Right lobe of liver (tissue), 4 donors: ENCODE measurements around the gene HACD2.

Experiments
- CTCF ChIP-seq, 4 donors: fragments of 200-600 bp in 3 of 4; fragments of 450-650 bp in 1 of 4; IDR thresholded peaks; one replicate each; pipeline versions ENCODE4 v1.5.1 to v1.8.0; 2016 to 2022; ENCODE audit warnings: antibody characterized with exemption in 4 of 4, mild to moderate bottlenecking in 2 of 4
- POLR2A ChIP-seq: fragments of 450-650 bp; IDR thresholded peaks from one replicate; pipeline ENCODE4 v1.6.1; 2017; ENCODE audit warnings: antibody characterized with exemption, mild to moderate bottlenecking
- donor health status: DM: no; HTN: no; CAD: no.
- donor health status: DM: no; HTN: no; CAD: no.
- donor health status: DM: no; HTN: yes; CAD: no.

- TF ChIP-seq CTCF (IDR thresholded peaks at IDR 0.05) (peak; percentile 73 to 89 (median 84)), POLR2A (no peak)
Measured at GRCh38 chr3:123559040-123559861, 25.6 kb downstream of the HACD2 start.
